Neural cell (in vitro differentiated cells): ENCODE data around the gene DHRS7. TPM values are rescaled to one million over a fixed set of nuclear protein-coding genes. Genes with fewer than 3 reads are reported as not detected.

Source experiments
- H2AFZ ChIP-seq: fragments of 200-600, 300-800 bp; sonication (generic), shearing (Covaris generic); 2 replicates; pipeline ENCODE4 v1.6.0; 2014; ENCODE audit warnings: low read depth, mild to moderate bottlenecking, antibody characterized with exemption, low read length, moderate library complexity
- H3F3A ChIP-seq: fragments of 200-600 bp; shearing (Covaris generic); 2 replicates; pipeline ENCODE4 v1.6.1; 2016; ENCODE audit warnings: mild to moderate bottlenecking, moderate library complexity, mixed read lengths, antibody characterized with exemption, low read length; ENCODE audit not compliant: insufficient read depth, poor library complexity, severe bottlenecking
- H3K27ac ChIP-seq: fragments of 200-600, 300-800 bp; sonication (generic), shearing (Covaris generic); 2 replicates; pipeline ENCODE4 v1.5.1; 2014; ENCODE audit warnings: mild to moderate bottlenecking, low read length, moderate library complexity
- H3K27me3 ChIP-seq: fragments of 300-800, 200-600 bp; sonication (generic), shearing (Covaris generic); 2 replicates; pipeline ENCODE4 v1.6.0; 2014; ENCODE audit warnings: mild to moderate bottlenecking, low read depth, low read length, moderate library complexity; ENCODE audit not compliant: insufficient read depth
- H3K36me3 ChIP-seq: fragments of 300-800, 200-600 bp; sonication (generic), shearing (Covaris generic); 2 replicates; pipeline ENCODE4 v1.5.1; 2014; ENCODE audit warnings: mild to moderate bottlenecking, antibody characterized with exemption, low read length, moderate library complexity; ENCODE audit not compliant: insufficient read depth
- H3K4me2 ChIP-seq: fragments of 300-800, 200-600 bp; sonication (generic), shearing (Covaris generic); 2 replicates; pipeline ENCODE4 v1.6.0; 2014; ENCODE audit warnings: mild to moderate bottlenecking, low read length
- H3K4me3 ChIP-seq: fragments of 300-800, 200-600 bp; sonication (generic), shearing (Covaris generic); 2 replicates; pipeline ENCODE4 v1.5.1; 2014; ENCODE audit warnings: mild to moderate bottlenecking, low read length, moderate library complexity
- H3K79me2 ChIP-seq: fragments of 200-600 bp; shearing (Covaris generic); replicated peaks from 2 replicates; pipeline ENCODE4 v1.6.0; 2014; ENCODE audit warnings: mild to moderate bottlenecking, low read length, moderate library complexity; ENCODE audit not compliant: insufficient read depth
- H3K9ac ChIP-seq: fragments of 300-800, 200-600 bp; sonication (generic), shearing (Covaris generic); 2 replicates; pipeline ENCODE4 v1.6.1; 2016; ENCODE audit warnings: mild to moderate bottlenecking, low read length, mixed read lengths
- H3K9me2 ChIP-seq: fragments of 200-600 bp; shearing (Covaris generic); 2 replicates; pipeline ENCODE4 v1.6.1; 2016; ENCODE audit warnings: mild to moderate bottlenecking, low read length, mixed read lengths; ENCODE audit not compliant: insufficient read depth
- H3K9me3 ChIP-seq: fragments of 200-600, 300-800 bp; sonication (generic), shearing (Covaris generic); 2 replicates; pipeline ENCODE4 v1.6.1; 2016; ENCODE audit warnings: mild to moderate bottlenecking, mixed run types, low read length, moderate library complexity, mixed read lengths
- H4K20me1 ChIP-seq: fragments of 200-600 bp; shearing (Covaris generic); 2 replicates; pipeline ENCODE4 v1.6.1; 2016; ENCODE audit warnings: mild to moderate bottlenecking, mixed run types; ENCODE audit not compliant: insufficient read depth
- CTCF ChIP-seq: fragments of 450-650 bp; IDR thresholded peaks from 2 replicates; pipeline ENCODE4 v1.5.1; 2014; ENCODE audit warnings: antibody characterized with exemption, mild to moderate bottlenecking, moderate library complexity; ENCODE audit not compliant: poor library complexity, severe bottlenecking
- EP300 ChIP-seq: fragments of 450-650 bp; conservative IDR thresholded peaks from 2 replicates; pipeline ENCODE4 v1.6.1; 2014; ENCODE audit warnings: antibody characterized with exemption, mild to moderate bottlenecking, moderate library complexity; ENCODE audit not compliant: poor library complexity, severe bottlenecking
- EZH2 ChIP-seq: fragments of 200-600, 300-800 bp; shearing (Covaris generic), sonication (generic); IDR thresholded peaks from 2 replicates; pipeline ENCODE4 v1.6.1; 2014; ENCODE audit warnings: antibody characterized with exemption, low read length, borderline replicate concordance, mild to moderate bottlenecking; ENCODE audit not compliant: insufficient read depth, poor library complexity, severe bottlenecking
- MXI1 ChIP-seq: fragments of 450-650 bp; conservative IDR thresholded peaks from 2 replicates; pipeline ENCODE4 v1.6.1; 2014; ENCODE audit warnings: antibody characterized with exemption, mild to moderate bottlenecking; ENCODE audit not compliant: poor library complexity, severe bottlenecking
- POLR2AphosphoS5 ChIP-seq: IDR thresholded peaks from 2 replicates; pipeline ENCODE4 v1.6.1; 2012
- RAD21 ChIP-seq: fragments of 450-650 bp; conservative IDR thresholded peaks from 2 replicates; pipeline ENCODE4 v1.6.1; 2014; ENCODE audit warnings: antibody characterized with exemption, mild to moderate bottlenecking, moderate library complexity
- SMC3 ChIP-seq: fragments of 450-650 bp; conservative IDR thresholded peaks from 2 replicates; pipeline ENCODE4 v1.6.1; 2014; ENCODE audit warnings: antibody characterized with exemption, mild to moderate bottlenecking, moderate library complexity; ENCODE audit not compliant: poor library complexity
- TAF1 ChIP-seq: IDR thresholded peaks from 2 replicates; pipeline ENCODE4 v1.6.1; 2012; ENCODE audit warnings: low read depth
- polyA plus RNA-seq: library from polyadenylated mRNA; depleted of rRNA; stranded (reverse); fragments of >200 nt; gene quantifications from 2 replicates; pipeline ENCODE4 v1.2.3, GENCODE V29; 2014
- TF ChIP-seq, protein P1 (sequence below): IDR thresholded peaks from 2 replicates; pipeline ENCODE4 v1.6.1; 2012; ENCODE audit warnings: borderline replicate concordance

The DHRS7 gene
- polyA plus RNA-seq, 1 donor from 2014 or later, result 89.6 TPM

DNA sequence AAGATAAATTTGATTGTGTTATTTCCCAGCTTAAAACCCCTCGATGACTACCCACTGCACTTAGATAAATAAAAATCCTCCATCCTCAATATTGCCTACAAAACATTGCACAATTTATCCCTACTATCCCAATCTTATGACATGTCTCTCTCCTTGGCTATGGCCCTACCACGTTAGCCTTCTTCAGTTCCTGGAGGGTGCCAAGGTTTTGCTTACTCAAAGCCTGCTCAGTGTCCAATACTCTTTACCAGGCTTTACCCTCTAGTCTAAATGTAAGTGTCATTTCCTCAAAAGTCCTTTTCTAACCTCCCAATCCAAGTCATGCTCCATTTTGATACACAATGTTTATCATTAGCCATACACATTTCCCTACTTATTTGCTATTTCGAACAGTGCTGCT, 48.8 kb upstream of the DHRS7 start:
- Histone ChIP-seq H3K27ac (no peak overlapping the region), H4K20me1 (no peaks in the 10 kb centered on the region), H3K79me2 (no peaks in the 10 kb centered on the region), H2AFZ (no peak overlapping the region), H3K9me2 (no peaks in the 10 kb centered on the region), H3K9me3 (no peaks in the 10 kb centered on the region), H3K4me3 (no peak overlapping the region), H3F3A (no peaks in the 10 kb centered on the region), H3K27me3 (no peaks in the 10 kb centered on the region), H3K36me3 (no peaks in the 10 kb centered on the region), H3K9ac (no peak overlapping the region), H3K4me2 (no peak overlapping the region)
- TF ChIP-seq RAD21 (no peak), POLR2AphosphoS5 (no peak), EZH2 (no peak), EP300 (no peak), TAF1 (no peak), MXI1 (no peak), SMC3 (no peak), CTCF (no peak)
- TF ChIP-seq, protein P1, sequence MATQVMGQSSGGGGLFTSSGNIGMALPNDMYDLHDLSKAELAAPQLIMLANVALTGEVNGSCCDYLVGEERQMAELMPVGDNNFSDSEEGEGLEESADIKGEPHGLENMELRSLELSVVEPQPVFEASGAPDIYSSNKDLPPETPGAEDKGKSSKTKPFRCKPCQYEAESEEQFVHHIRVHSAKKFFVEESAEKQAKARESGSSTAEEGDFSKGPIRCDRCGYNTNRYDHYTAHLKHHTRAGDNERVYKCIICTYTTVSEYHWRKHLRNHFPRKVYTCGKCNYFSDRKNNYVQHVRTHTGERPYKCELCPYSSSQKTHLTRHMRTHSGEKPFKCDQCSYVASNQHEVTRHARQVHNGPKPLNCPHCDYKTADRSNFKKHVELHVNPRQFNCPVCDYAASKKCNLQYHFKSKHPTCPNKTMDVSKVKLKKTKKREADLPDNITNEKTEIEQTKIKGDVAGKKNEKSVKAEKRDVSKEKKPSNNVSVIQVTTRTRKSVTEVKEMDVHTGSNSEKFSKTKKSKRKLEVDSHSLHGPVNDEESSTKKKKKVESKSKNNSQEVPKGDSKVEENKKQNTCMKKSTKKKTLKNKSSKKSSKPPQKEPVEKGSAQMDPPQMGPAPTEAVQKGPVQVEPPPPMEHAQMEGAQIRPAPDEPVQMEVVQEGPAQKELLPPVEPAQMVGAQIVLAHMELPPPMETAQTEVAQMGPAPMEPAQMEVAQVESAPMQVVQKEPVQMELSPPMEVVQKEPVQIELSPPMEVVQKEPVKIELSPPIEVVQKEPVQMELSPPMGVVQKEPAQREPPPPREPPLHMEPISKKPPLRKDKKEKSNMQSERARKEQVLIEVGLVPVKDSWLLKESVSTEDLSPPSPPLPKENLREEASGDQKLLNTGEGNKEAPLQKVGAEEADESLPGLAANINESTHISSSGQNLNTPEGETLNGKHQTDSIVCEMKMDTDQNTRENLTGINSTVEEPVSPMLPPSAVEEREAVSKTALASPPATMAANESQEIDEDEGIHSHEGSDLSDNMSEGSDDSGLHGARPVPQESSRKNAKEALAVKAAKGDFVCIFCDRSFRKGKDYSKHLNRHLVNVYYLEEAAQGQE, result no peak

GRCh38 chr14:60212503-60213371, 47.5 kb upstream of the DHRS7 start:
- TF ChIP-seq, protein P1, result no peak
- TF ChIP-seq TAF1, result no peak
- TF ChIP-seq EZH2, result no peak
- no peak for TF ChIP-seq SMC3
- no peak for TF ChIP-seq POLR2AphosphoS5
- TF ChIP-seq EP300, result no peak
- TF ChIP-seq MXI1, result no peak
- TF ChIP-seq CTCF, result no peak
- no peak for TF ChIP-seq RAD21
- Histone ChIP-seq H2AFZ (no peak overlapping the region), H3K27ac (no peak overlapping the region), H3K9me3 (no peaks in the 10 kb centered on the region), H3K4me3 (no peak overlapping the region), H3K36me3 (no peaks in the 10 kb centered on the region), H3F3A (no peaks in the 10 kb centered on the region), H3K9ac (no peak overlapping the region), H3K9me2 (no peaks in the 10 kb centered on the region), H3K4me2 (no peak overlapping the region), H3K27me3 (no peaks in the 10 kb centered on the region), H4K20me1 (no peaks in the 10 kb centered on the region), H3K79me2 (no peaks in the 10 kb centered on the region)
